GM18873 (cell line): ENCODE measurements around the gene SLC25A18.
A peak's percentile ranks its signal among the peaks of the same experiment; 100 is the strongest.
"Not testable (repeated sequence)": the region's sequence is repeated elsewhere in the genome, so short reads cannot be mapped to it uniquely, and the experiment has no call there.

ENCODE experiments used
- ATAC-seq: cut with Tn5 transposase; IDR thresholded peaks from one replicate; pipeline ENCODE4 v1.9.1; 2021; ENCODE audit warnings: mild to moderate bottlenecking, moderate library complexity, moderate number of reproducible peaks; ENCODE audit not compliant: unreplicated experiment, low FRiP score

SLC25A18 gene

GRCh38 chr22:17601031-17601430, 37.7 kb downstream of the SLC25A18 start:
- ATAC-seq: no peak

- ATAC-seq: no peak
These were observed 40.4 kb downstream of the SLC25A18 start for GRCh38 chr22:17603668-17604067.

DNA sequence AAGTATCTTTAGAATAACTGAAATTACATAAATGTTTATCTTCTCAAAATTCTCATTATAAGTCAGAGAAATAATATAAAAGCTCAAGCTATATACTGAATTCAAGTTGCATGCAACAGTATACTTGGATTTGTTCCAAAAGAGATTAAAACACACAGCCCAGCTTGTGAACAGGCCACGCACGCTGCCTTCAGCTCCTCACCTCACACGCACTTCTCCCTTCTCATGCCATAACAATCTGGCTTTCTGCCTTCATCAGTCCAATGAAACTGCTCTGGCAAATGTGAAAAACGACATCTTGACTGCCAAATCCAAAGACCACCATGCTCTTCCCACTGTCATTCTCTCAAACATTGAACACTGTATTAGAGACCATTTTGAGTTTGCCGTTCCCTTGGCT, 43.2 kb downstream of the SLC25A18 start:
- no peak for ATAC-seq

GRCh38 chr22:17607891-17608521, 44.7 kb downstream of the SLC25A18 start:
- no peak for ATAC-seq

DNA sequence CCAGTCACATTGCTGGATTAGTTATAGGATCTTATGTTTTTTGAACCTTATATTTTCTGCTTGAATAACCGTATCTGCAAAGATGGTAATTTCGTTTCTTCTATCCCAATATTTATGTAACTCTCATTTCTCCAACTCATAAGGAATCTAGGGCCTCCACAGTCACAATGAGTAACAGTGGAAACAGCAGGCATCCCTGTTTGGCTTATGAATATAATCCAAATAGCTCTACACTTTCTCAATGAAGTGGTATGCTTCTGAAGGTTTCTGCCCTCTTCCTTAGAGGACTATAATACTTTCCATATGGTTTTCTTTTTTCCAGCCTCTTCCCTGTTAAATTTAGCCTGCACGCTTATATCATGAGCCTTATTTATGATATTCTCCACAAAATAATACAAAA, 48.8 kb downstream of the SLC25A18 start:
- ATAC-seq: no peak

DNA sequence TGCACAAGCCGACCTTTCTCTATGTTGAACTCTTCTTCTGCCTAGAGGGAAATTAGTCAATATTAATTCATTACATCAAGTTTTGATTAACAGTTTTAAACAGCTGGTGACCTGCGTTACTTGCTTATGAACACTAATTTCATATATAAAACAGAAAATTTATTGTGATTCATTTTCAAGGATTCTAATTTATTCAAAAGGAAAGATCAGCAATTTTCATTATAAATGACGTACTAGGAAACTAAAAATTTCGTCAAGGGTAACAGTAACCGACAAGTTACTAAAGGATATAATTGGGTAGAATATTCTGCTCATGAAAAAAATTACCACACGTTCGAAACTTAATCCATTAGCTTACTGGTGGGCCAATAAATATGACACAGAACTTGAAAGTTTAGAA, 50.0 kb downstream of the SLC25A18 start:
- ATAC-seq: no peak

- ATAC-seq: no peak
These were observed 64.7 kb downstream of the SLC25A18 start for GRCh38 chr22:17627961-17628405.

DNA sequence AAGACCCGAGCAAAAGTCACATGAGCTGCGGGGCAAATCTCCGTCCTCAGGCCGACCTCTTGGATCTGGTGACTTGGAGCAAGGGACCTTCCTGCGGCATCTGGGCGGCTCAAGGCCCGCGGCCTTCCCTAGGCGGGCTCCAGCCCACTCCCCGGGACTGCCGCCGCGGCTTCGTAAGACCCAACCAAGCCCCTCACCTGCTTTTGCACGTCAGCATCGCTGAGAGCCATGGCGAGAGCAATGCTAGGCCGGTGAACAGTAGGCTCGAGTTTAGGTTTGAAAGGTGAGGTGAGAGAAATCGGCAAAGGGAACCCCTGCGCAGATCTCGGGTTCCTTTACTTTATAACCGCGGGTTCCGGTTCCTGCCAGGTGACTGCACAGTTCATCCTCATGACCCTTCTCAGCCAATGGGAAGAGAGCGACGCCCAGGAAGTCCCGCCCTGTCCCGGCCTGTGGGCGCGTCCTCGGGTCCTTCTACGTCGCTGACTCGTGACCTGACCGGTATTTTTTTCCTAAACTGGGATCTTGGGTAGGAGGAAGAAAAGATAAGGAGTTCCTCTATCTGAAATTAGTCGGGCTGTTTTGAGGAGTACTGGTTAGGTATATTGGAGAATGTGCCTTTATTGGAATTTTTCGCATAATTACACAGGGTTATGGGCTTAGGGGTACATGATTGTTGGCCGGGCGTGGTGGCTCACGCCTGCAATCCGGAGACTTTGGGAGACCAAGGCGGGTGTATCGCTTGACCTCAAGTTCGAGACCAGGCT, 65.3 kb downstream of the SLC25A18 start, which contains the start of gene ATP6V1E1:
Gene ATP6V1E1, minus strand, starts transcription at position 344 of the 767 bp plus-strand sequence. Its CDS starts 114 bp downstream, at position 230.
- peak; percentile 95 for ATAC-seq

- no peak for ATAC-seq
These were observed 65.8 kb downstream of the SLC25A18 start for GRCh38 chr22:17629173-17629489.

DNA sequence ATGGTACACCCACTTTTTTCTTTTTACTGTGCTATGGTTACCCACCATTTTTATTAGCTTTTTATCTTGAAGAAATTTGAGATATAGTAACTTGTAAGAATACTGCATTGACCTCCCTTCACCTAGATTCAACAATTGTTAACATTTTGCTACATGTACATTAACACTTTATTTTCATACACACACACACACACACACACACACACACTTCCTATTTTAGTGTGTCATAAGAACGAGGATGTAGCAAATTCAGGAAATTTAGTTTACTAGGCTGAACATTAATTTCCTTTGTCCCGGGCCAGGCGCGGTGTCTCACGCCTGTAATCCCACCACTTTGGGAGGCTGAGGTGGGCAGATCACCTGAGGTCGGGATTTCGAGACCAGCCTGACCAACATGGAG, 66.3 kb downstream of the SLC25A18 start:
- no peak for ATAC-seq

GRCh38 chr22:17631076-17631565, 67.8 kb downstream of the SLC25A18 start:
- ATAC-seq: no peak

GRCh38 chr22:17633217-17633997, 70.1 kb downstream of the SLC25A18 start:
- ATAC-seq: no peak

DNA sequence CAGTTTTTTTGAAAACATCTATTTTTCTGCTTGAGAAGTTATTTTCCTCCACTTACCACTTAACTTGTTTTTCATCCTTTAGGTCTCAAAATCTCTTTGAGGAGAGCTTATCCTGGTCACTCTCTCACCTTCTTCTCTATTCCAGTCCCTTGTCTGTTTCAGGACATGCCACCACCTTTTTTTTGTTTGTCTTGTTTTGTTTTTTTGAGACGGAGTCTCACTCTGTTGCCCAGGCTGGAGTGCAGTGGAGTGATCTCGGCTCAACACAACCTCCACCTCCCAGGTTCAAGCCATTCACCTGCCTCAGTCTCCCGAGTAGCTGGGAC, 70.7 kb downstream of the SLC25A18 start:
- no peak for ATAC-seq

DNA sequence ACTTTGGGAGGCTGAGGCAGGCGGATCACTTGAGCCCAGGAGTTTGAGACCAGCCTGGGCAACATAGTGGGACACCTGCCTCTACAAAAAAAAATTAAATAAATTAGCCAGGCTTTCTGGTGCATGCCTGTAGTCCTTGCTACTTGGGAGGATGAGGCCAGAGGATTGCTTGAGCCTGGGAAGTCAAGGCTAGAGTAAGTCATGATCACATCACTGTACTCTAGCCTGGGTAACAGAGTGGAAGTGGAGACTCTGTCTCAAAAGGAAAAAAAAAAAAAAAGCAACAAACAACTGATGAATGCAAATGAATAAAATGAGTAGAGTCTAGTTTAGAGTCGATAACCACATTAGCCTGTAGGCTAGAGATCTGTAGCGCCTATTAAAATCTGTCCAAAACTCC, 71.4 kb downstream of the SLC25A18 start:
- ATAC-seq: no peak

DNA sequence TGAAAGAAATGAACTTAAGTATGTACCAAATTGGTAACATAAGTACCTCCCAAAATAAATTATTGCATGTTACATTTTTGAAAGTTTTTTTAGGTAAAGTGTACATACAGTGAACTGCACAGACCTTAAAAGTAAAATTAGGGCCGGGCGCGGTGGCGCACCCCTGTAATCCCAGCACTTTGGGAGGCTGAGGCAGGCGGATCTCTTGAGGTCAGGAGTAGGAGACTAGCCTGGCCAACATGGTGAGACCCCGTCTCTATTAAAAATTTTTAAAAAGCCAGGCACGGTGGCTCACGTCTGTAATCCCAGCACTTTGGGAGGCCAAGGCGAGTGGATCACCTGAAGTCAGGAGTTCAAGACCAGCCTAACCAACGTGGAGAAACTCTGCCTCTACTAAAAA, 73.6 kb downstream of the SLC25A18 start:
- not testable (repeated sequence) for ATAC-seq

DNA sequence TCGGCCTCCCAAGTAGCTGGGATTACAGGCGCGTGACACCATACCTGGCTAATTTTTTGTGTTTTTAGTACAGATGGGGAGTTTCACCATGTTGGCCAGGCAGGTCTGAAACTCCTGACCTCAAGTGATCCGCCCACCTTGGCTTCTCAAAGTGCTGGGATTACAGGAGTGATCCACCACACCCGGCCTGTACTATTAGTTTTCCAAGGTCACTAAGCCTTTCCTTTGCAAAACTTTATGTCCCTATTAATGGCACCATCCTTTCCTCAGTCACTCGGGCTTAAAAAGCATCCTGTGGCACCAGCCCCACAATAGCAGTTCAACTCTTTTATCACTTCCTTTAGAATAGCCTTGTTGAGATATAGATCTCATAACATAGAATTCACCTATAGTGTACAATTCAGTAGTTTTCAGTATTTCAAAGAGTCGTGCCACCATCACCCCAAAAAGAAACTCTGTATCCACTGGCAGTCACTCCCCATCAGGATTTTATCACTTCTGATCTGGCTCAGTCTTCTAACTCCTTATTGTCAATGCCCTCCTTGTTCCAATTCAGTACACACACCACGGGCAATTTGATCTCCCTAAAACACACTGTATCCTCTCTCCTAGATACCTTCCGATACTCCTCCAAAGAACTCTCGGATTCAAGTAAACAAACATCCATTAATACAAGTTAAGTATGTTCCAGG, 74.3 kb downstream of the SLC25A18 start:
- ATAC-seq: no peak

DNA sequence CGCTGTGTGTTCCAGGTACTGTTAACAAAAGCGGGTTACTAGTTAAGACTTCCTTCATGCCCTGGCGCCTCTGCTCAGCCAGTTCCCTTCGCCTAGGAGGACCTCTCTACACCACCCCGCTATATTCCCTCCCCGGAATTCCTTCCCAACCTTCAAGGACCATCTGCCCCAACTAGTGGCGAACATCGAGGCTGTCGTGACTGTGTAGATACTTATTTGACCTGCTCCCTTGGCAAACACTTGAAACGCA, 74.8 kb downstream of the SLC25A18 start:
- ATAC-seq: no peak

DNA sequence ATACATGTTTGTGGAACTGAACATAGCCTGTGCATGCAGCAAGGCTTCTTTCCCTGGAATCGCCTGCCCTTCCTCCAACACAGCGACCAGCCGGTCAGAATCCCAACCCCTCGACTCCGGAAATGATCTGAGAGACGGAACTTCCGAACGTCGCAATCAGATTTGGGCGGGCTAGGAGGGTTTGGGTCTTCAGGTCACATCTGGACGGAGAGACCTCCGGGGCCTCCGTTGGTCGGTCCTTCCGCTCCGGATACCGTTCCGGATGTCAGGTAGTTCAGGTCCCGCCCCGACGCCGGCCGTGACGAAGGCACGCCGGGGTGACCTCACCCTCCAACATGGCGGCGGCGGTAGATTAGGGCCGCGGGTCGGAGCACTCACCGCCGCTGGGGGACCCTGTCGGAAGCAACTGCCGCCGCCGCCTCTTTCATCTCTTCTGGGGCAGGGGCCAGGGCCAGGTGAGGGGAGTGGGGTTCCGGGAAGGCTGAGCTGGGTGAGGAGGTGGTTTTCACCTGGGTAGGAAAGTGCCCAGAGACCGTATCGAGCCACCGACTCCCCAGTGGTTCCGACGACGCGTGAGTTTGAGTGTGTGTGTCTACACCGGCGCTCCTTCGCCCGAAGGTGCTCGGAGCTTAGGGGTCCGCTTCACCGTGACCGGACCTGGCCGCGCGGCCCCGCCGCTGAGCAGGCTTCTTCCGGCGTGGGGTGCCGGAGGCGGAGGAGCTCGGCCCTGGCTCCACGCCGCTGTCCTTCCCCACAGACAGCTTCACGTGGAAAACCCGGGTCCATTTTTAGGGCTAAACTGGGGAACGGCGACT, 75.3 kb downstream of the SLC25A18 start, which contains the start of gene BCL2L13:
Gene BCL2L13, plus strand, starts transcription at position 326 of the 815 bp plus-strand sequence. CDS start 16,955 bp downstream, outside the sequence.
- ATAC-seq: peak; percentile 70

DNA sequence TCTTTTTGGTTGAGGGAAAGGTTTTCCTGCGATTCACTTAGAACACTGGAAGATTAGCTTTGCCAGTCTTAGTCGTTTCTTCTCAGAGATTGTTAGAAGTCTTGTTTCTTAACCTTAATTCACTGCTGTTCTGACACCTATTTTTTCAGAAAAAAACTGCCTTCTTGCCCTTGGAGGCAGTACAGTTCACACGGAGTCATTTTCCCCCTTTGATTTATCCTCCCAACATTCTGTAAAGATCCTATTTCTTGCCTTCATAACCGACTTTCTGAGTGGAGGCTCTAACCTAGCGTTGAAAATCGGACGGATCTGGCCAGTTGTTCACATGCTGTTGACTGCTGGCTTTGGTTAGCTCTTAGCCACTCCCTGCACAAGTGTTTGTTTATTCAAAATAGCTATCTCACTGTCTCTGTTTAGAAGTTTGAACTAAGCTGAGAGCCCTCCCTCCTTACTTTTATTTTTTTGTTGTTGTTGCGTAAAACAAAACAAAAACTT, 76.0 kb downstream of the SLC25A18 start:
- no peak for ATAC-seq
